Tibial nerve (tissue), 4 donors: ENCODE results near the gene FUOM. TPM values are rescaled to one million over a fixed set of nuclear protein-coding genes. Genes with fewer than 3 reads are reported as not detected.
"Not testable (repeated sequence)": the region's sequence is repeated elsewhere in the genome, so short reads cannot be mapped to it uniquely, and the experiment has no call there.

Experiments used
- DNase-seq, 2 donors: peaks; one replicate each; pipeline ENCODE4 v3.0.0-alpha.2; 2019; ENCODE audit warnings: low spot score in 2 of 2
- H3K27ac ChIP-seq, 4 donors: fragments of 200-600 bp; sonication (generic) in 3 of 4; one replicate each; pipeline ENCODE4 v1.5.1; 2017 to 2019; ENCODE audit warnings: mild to moderate bottlenecking in 1 of 4
- H3K27me3 ChIP-seq, 2 donors: fragments of 200-600 bp; sonication (generic) in 1 of 2; one replicate each; pipeline versions ENCODE4 v1.5.1 to v1.6.0; 2017 to 2019
- H3K36me3 ChIP-seq, 3 donors: fragments of 200-600 bp; sonication (generic); one replicate each; pipeline ENCODE4 v1.5.1; 2018 to 2019
- H3K4me1 ChIP-seq, 4 donors: fragments of 200-600 bp; sonication (generic) in 3 of 4; one replicate each; pipeline ENCODE4 v1.5.1; 2017 to 2019
- H3K4me3 ChIP-seq, 4 donors: fragments of 200-600 bp; sonication (generic) in 3 of 4; one replicate each; pipeline ENCODE4 v1.5.1; 2017 to 2019; ENCODE audit warnings: mild to moderate bottlenecking in 1 of 4, moderate library complexity in 1 of 4
- H3K9me3 ChIP-seq, 4 donors: fragments of 200-600 bp; sonication (generic) in 3 of 4; one replicate each; pipeline ENCODE4 v1.5.1; 2017 to 2019
- CTCF ChIP-seq, 5 experiments: fragments of 200-600 bp in 3 of 5; fragments of 450-650 bp in 2 of 5; sonication (generic) in 3 of 5; IDR thresholded peaks; one replicate each; pipeline ENCODE4 v1.5.1; 2016 to 2019; ENCODE audit warnings: antibody characterized with exemption in 5 of 5, mild to moderate bottlenecking in 3 of 5, moderate library complexity in 2 of 5
- EP300 ChIP-seq, 2 donors: sonication (generic); formaldehyde crosslinking; IDR thresholded peaks; one replicate each; pipeline ENCODE4 v1.6.1; 2017; ENCODE audit warnings: antibody characterized with exemption in 2 of 2, mild to moderate bottlenecking in 1 of 2
- POLR2A ChIP-seq, 2 donors: fragments of 450-650 bp; IDR thresholded peaks; one replicate each; pipeline ENCODE4 v1.6.1; 2017; ENCODE audit warnings: antibody characterized with exemption in 2 of 2, mild to moderate bottlenecking in 2 of 2, moderate library complexity in 2 of 2
- WGBS, 2 donors: methylation state at CpG; one replicate each; pipeline ENCODE4 v1.1.5; 2018; 5-methylcytosine and 5-hydroxymethylcytosine counted together
- total RNA-seq, 4 donors: library from RNA; depleted of rRNA; stranded (reverse); fragments of >200 nt; gene quantifications; one replicate each; pipeline ENCODE4 v1.1.0, GENCODE V29; 2016

FUOM gene
- total RNA-seq, 4 donors from 2014 or later, result 44.1 to 59.4 (median 49.3) TPM

DNA sequence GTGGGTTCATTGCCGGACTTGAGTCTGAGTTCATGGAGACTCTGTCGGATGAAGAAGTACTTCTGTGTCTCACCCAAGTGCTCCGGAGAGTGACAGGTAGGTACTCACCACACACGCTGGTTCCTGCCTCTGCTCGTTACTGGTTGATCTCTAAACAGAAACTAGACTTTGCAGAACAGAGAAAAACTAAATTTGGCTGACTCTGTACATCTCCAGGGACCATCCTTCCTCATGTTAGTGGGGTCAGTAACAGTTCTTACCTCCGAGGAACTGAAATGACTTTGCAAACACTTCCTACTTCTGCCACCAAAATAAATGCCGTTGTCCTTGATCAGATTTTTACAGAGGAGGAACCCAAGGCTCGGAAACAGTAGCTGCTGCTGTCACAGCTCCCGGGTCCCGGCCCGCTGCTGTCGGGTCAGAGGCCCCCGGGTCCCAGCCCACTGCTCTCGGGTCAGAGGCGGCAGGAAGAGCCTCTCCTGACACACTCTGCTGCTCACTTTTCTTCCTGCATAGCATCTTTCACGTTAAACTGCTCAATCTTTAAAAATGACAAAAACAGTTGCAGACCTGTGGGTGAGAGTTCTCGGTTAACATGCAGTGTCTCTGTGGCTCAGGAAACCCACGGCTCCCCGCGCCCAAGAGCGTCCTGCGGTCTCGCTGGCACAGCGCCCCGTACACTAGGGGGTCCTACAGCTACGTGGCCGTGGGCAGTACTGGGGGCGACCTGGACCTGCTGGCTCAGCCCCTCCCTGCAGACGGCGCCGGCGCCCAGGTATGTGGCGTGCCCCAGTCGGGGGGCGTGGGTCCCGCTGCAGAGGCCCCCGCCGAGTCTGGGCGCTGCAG, 31.4 kb upstream of the FUOM start:
- Histone ChIP-seq H3K4me3 (peak overlapping the region in 2 of 4 donors; percentile 20 to 36), H3K27ac (peak overlapping the region in 1 of 4 donors; percentile 66), H3K4me1 (peaks cover 0 to 5% (median 2%) of the 10 kb centered on the region in 4 donors), H3K36me3 (peaks cover 0 to 54% (median 4%) of the 10 kb centered on the region in 3 donors), H3K27me3 (no peaks in the 10 kb centered on the region), H3K9me3 (no peaks in the 10 kb centered on the region)
- no peak for TF ChIP-seq POLR2A (IDR thresholded peaks at IDR 0.05)
- no peak for TF ChIP-seq CTCF (IDR thresholded peaks at IDR 0.05)
- no peak for TF ChIP-seq EP300 (IDR thresholded peaks at IDR 0.05)
- DNase-seq, result no peak
- WGBS, 2 donors, result 78 to 87% methylated on average over 39 of the region's 39 CpGs

DNA sequence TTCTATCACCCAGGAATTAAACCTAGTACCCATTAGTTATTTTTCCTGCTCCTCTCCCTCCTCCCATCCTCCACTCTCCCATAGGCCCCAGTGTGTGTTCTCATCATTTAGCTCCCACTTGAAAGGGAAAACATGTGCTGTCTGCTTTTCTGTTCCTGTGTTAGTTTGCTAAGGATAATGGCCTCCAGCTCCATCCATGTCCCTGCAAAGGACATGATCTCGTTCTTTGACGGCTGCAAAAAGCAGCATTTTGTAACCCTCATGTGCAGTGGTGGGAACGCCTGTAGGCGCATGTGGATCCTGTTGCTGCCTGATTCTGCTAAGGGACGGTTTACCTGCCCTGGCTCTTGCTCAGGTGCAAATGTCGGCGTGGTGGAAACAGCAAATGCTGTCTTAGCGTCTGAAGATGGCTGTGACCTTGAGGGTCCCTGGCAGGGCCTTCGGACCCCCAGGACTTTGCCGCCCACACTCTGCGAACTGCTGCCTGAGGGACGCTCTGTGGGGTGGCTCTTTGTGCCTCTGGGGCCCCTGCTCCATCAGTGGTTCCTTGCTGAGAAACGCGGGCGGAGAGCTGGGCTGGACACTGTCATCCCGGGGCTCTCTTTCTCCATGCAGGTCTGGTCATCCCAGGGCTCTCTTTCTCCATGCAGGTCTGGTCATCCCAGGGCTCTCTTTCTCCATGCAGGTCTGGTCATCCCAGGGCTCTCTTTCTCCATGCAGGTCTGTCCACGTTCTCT, 30.6 kb upstream of the FUOM start:
- peaks cover 0 to 61% (median 4%) of the 10 kb centered on the region in 3 donors for H3K36me3 ChIP-seq
- WGBS, 2 donors, result 81 to 85% methylated on average over 12 to 15 of the region's 17 CpGs
- peak overlapping the region in 1 of 4 donors; percentile 6 for H3K4me3 ChIP-seq
- no peak for DNase-seq
- H3K4me1 ChIP-seq, result peaks cover 0 to 2% (median under 1%) of the 10 kb centered on the region in 4 donors
- TF ChIP-seq CTCF (IDR thresholded peaks at IDR 0.05), result no peak
- peak overlapping the region in 1 of 4 donors; percentile 66 for H3K27ac ChIP-seq
- H3K9me3 ChIP-seq, result no peaks in the 10 kb centered on the region
- no peaks in the 10 kb centered on the region for H3K27me3 ChIP-seq

GRCh38 chr10:133386951-133387350, 29.1 kb upstream of the FUOM start:
- not testable (repeated sequence) for DNase-seq

GRCh38 chr10:133385214-133385613, 27.4 kb upstream of the FUOM start:
- peaks cover 0 to 2% (median under 1%) of the 10 kb centered on the region in 4 donors for H3K4me1 ChIP-seq
- H3K27ac ChIP-seq, result no peak overlapping the region
- whole genome bisulfite sequencing, 2 donors, result 90 to 92% methylated on average over 2 of the region's 2 CpGs
- H3K27me3 ChIP-seq, result no peaks in the 10 kb centered on the region
- H3K36me3 ChIP-seq, result peaks cover 0 to 71% (median 4%) of the 10 kb centered on the region in 3 donors
- no peak overlapping the region for H3K4me3 ChIP-seq
- TF ChIP-seq POLR2A (IDR thresholded peaks at IDR 0.05) (no peak), EP300 (IDR thresholded peaks at IDR 0.05) (no peak), CTCF (IDR thresholded peaks at IDR 0.05) (no peak)
- H3K9me3 ChIP-seq, result no peaks in the 10 kb centered on the region
- DNase-seq, result no peak

More at GRCh38 chr10:133386951-133387350, 29.1 kb upstream of the FUOM start:
- not testable (repeated sequence) for H3K27me3 ChIP-seq, H3K4me1 ChIP-seq, H3K4me3 ChIP-seq, H3K9me3 ChIP-seq, H3K27ac ChIP-seq
- 99% methylated on average over 4 of the region's 4 CpGs for WGBS, 2 donors
- H3K36me3 ChIP-seq, result peaks cover 0 to 75% (median 4%) of the 10 kb centered on the region in 3 donors

DNA sequence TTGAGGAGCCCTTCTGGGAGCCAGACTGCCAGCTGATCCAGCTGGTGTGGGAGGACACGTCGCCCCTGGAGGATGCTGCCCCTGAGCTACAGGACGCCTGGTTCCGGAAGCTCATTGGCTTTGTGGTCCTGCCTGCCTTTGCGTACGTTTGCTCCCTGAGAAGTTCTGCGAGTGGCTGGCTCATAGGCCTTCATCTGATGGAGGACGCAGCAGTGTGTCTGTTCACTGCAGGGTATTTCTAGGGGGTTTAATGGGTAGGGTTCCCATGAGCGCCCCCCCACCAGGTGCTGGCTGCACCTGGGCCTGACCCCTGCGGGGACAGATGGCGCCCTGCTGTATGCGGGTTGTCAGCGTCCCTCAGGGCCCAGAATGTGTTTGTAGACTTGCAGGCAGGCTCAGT, 26.3 kb upstream of the FUOM start:
- no peak for DNase-seq
- no peak overlapping the region for H3K27ac ChIP-seq

More for the DNA sequence above, 26.3 kb upstream of the FUOM start:
- H3K4me1 ChIP-seq, result peaks cover 0 to 9% (median 9%) of the 10 kb centered on the region in 4 donors
- H3K36me3 ChIP-seq, result peaks cover 0 to 59% (median 4%) of the 10 kb centered on the region in 3 donors
- H3K9me3 ChIP-seq, result no peaks in the 10 kb centered on the region
- H3K4me3 ChIP-seq, result no peak overlapping the region
- 88 to 93% methylated on average over 7 to 13 of the region's 13 CpGs for WGBS, 2 donors
- H3K27me3 ChIP-seq, result no peaks in the 10 kb centered on the region
- TF ChIP-seq POLR2A (IDR thresholded peaks at IDR 0.05) (no peak), EP300 (IDR thresholded peaks at IDR 0.05) (no peak), CTCF (IDR thresholded peaks at IDR 0.05) (no peak)
